Measurements from ENCODE around the gene PEF1.

PEF1 gene

GRCh38 chr1:31653717-31654473, 9.2 kb upstream of the PEF1 start:
- Histone ChIP-seq H3K9me3 (ENCODE audit: insufficient read depth, low read depth, low read length) (no peaks in the 10 kb centered on the region), H3K4me1 (ENCODE audit: insufficient read depth, low read length) (no peaks in the 10 kb centered on the region), H3K4me3 (ENCODE audit: low read length) (no peak overlapping the region), H3K9ac (ENCODE audit: low read depth, low read length) (no peak overlapping the region), H3K36me3 (ENCODE audit: insufficient read depth, low read length) (no peaks in the 10 kb centered on the region), H3K27ac (ENCODE audit: low read depth, low read length) (no peak overlapping the region), H3K27me3 (ENCODE audit: insufficient read depth, low read length) (no peaks in the 10 kb centered on the region)
- WGBS, result 93% methylated on average over 12 of the region's 12 CpGs

GRCh38 chr1:31652891-31653499, 8.3 kb upstream of the PEF1 start:
- no peaks in the 10 kb centered on the region for H3K27me3 ChIP-seq (ENCODE audit: insufficient read depth, low read length)
- no peak overlapping the region for H3K27ac ChIP-seq (ENCODE audit: low read depth, low read length)
- no peak overlapping the region for H3K4me3 ChIP-seq (ENCODE audit: low read length)

GRCh38 chr1:31651766-31652165, 7.1 kb upstream of the PEF1 start:
- WGBS, result 81% methylated on average over 6 of the region's 6 CpGs
- Histone ChIP-seq H3K9ac (ENCODE audit: low read depth, low read length) (no peak overlapping the region), H3K4me1 (ENCODE audit: insufficient read depth, low read length) (no peaks in the 10 kb centered on the region), H3K4me3 (ENCODE audit: low read length) (no peak overlapping the region), H3K36me3 (ENCODE audit: insufficient read depth, low read length) (no peaks in the 10 kb centered on the region), H3K27me3 (ENCODE audit: insufficient read depth, low read length) (no peaks in the 10 kb centered on the region), H3K9me3 (ENCODE audit: insufficient read depth, low read depth, low read length) (no peaks in the 10 kb centered on the region), H3K27ac (ENCODE audit: low read depth, low read length) (no peak overlapping the region)

More at GRCh38 chr1:31652891-31653499, 8.3 kb upstream of the PEF1 start:
- no peaks in the 10 kb centered on the region for H3K4me1 ChIP-seq (ENCODE audit: insufficient read depth, low read length)
- H3K36me3 ChIP-seq (ENCODE audit: insufficient read depth, low read length), result no peaks in the 10 kb centered on the region
- no peaks in the 10 kb centered on the region for H3K9me3 ChIP-seq (ENCODE audit: insufficient read depth, low read depth, low read length)
- no peak overlapping the region for H3K9ac ChIP-seq (ENCODE audit: low read depth, low read length)
- WGBS, result 88% methylated on average over 4 of the region's 4 CpGs

GRCh38 chr1:31651089-31651420, 6.4 kb upstream of the PEF1 start:
- H3K9ac ChIP-seq (ENCODE audit: low read depth, low read length), result no peak overlapping the region
- 94% methylated on average over 1 of the region's 1 CpG for WGBS

GRCh38 chr1:31650161-31651088, 5.7 kb upstream of the PEF1 start:
- WGBS, result 88% methylated on average over 9 of the region's 9 CpGs

More at GRCh38 chr1:31651089-31651420, 6.4 kb upstream of the PEF1 start:
- Histone ChIP-seq H3K27ac (ENCODE audit: low read depth, low read length) (no peak overlapping the region), H3K27me3 (ENCODE audit: insufficient read depth, low read length) (no peaks in the 10 kb centered on the region), H3K4me3 (ENCODE audit: low read length) (no peak overlapping the region), H3K9me3 (ENCODE audit: insufficient read depth, low read depth, low read length) (no peaks in the 10 kb centered on the region), H3K36me3 (ENCODE audit: insufficient read depth, low read length) (no peaks in the 10 kb centered on the region), H3K4me1 (ENCODE audit: insufficient read depth, low read length) (no peaks in the 10 kb centered on the region)

GRCh38 chr1:31648641-31649357, 4.1 kb upstream of the PEF1 start:
- Histone ChIP-seq H3K9me3 (ENCODE audit: insufficient read depth, low read depth, low read length) (no peaks in the 10 kb centered on the region), H3K36me3 (ENCODE audit: insufficient read depth, low read length) (no peaks in the 10 kb centered on the region), H3K4me3 (ENCODE audit: low read length) (no peak overlapping the region), H3K27ac (ENCODE audit: low read depth, low read length) (no peak overlapping the region), H3K9ac (ENCODE audit: low read depth, low read length) (no peak overlapping the region), H3K27me3 (ENCODE audit: insufficient read depth, low read length) (no peaks in the 10 kb centered on the region), H3K4me1 (ENCODE audit: insufficient read depth, low read length) (peaks cover 5% of the 10 kb centered on the region; the same call in 1 of the 2 replicates)
- WGBS, result 75% methylated on average over 9 of the region's 9 CpGs

More at GRCh38 chr1:31650161-31651088, 5.7 kb upstream of the PEF1 start:
- no peak overlapping the region for H3K9ac ChIP-seq (ENCODE audit: low read depth, low read length)
- no peaks in the 10 kb centered on the region for H3K27me3 ChIP-seq (ENCODE audit: insufficient read depth, low read length)
- no peak overlapping the region for H3K27ac ChIP-seq (ENCODE audit: low read depth, low read length)
- no peak overlapping the region for H3K4me3 ChIP-seq (ENCODE audit: low read length)
- no peaks in the 10 kb centered on the region for H3K9me3 ChIP-seq (ENCODE audit: insufficient read depth, low read depth, low read length)
- peaks cover 4% of the 10 kb centered on the region; the same call in 1 of the 2 replicates for H3K4me1 ChIP-seq (ENCODE audit: insufficient read depth, low read length)
- no peaks in the 10 kb centered on the region for H3K36me3 ChIP-seq (ENCODE audit: insufficient read depth, low read length)

GRCh38 chr1:31648190-31648589, 3.5 kb upstream of the PEF1 start:
- H3K4me1 ChIP-seq (ENCODE audit: insufficient read depth, low read length), result peaks cover 11% of the 10 kb centered on the region; the same call in 1 of the 2 replicates
- no peaks in the 10 kb centered on the region for H3K36me3 ChIP-seq (ENCODE audit: insufficient read depth, low read length)
- no peak overlapping the region for H3K9ac ChIP-seq (ENCODE audit: low read depth, low read length)
- no peak overlapping the region for H3K4me3 ChIP-seq (ENCODE audit: low read length)
- H3K9me3 ChIP-seq (ENCODE audit: insufficient read depth, low read depth, low read length), result no peaks in the 10 kb centered on the region
- no peak overlapping the region for H3K27ac ChIP-seq (ENCODE audit: low read depth, low read length)
- 77% methylated on average over 2 of the region's 2 CpGs for WGBS
- H3K27me3 ChIP-seq (ENCODE audit: insufficient read depth, low read length), result no peaks in the 10 kb centered on the region

- no peaks in the 10 kb centered on the region for H3K36me3 ChIP-seq (ENCODE audit: insufficient read depth, low read length)
- H3K4me3 ChIP-seq (ENCODE audit: low read length), result no peak overlapping the region
- H3K27ac ChIP-seq (ENCODE audit: low read depth, low read length), result no peak overlapping the region
- H3K27me3 ChIP-seq (ENCODE audit: insufficient read depth, low read length), result no peaks in the 10 kb centered on the region
- no peak overlapping the region for H3K9ac ChIP-seq (ENCODE audit: low read depth, low read length)
- no peaks in the 10 kb centered on the region for H3K9me3 ChIP-seq (ENCODE audit: insufficient read depth, low read depth, low read length)
- WGBS, result 89% methylated on average over 2 of the region's 2 CpGs
- peaks cover 17% of the 10 kb centered on the region; the same call in 1 of the 2 replicates for H3K4me1 ChIP-seq (ENCODE audit: insufficient read depth, low read length)
These were observed 2.4 kb upstream of the PEF1 start for GRCh38 chr1:31647106-31647505.

- Histone ChIP-seq H3K36me3 (ENCODE audit: insufficient read depth, low read length) (no peaks in the 10 kb centered on the region), H3K9me3 (ENCODE audit: insufficient read depth, low read depth, low read length) (no peaks in the 10 kb centered on the region)
- 98% methylated on average over 4 of the region's 4 CpGs for WGBS
These were observed 1.7 kb upstream of the PEF1 start for GRCh38 chr1:31646259-31646960.

GRCh38 chr1:31645274-31645568, 545 bp upstream of the PEF1 start:
- H3K27ac ChIP-seq (ENCODE audit: low read depth, low read length), result peak overlapping the region; percentile 97; the same call in 1 of the 2 replicates
- no peaks in the 10 kb centered on the region for H3K27me3 ChIP-seq (ENCODE audit: insufficient read depth, low read length)
- 1% methylated on average over 11 of the region's 11 CpGs for WGBS
- peaks cover 22% of the 10 kb centered on the region; the same call in 1 of the 2 replicates for H3K4me1 ChIP-seq (ENCODE audit: insufficient read depth, low read length)
- peak overlapping the region; percentile 89 for H3K4me3 ChIP-seq (ENCODE audit: low read length)
- H3K9ac ChIP-seq (ENCODE audit: low read depth, low read length), result peak overlapping the region; percentile 95
- H3K9me3 ChIP-seq (ENCODE audit: insufficient read depth, low read depth, low read length), result no peaks in the 10 kb centered on the region
- H3K36me3 ChIP-seq (ENCODE audit: insufficient read depth, low read length), result no peaks in the 10 kb centered on the region

More at GRCh38 chr1:31646259-31646960, 1.7 kb upstream of the PEF1 start:
- Histone ChIP-seq H3K27me3 (ENCODE audit: insufficient read depth, low read length) (no peaks in the 10 kb centered on the region), H3K4me3 (ENCODE audit: low read length) (no peak overlapping the region), H3K27ac (ENCODE audit: low read depth, low read length) (no peak overlapping the region), H3K9ac (ENCODE audit: low read depth, low read length) (no peak overlapping the region), H3K4me1 (ENCODE audit: insufficient read depth, low read length) (peaks cover 17% of the 10 kb centered on the region; the same call in 1 of the 2 replicates)

All from HUES64 (cell line).